HEK293 (cell line): ENCODE results near the gene ASIC3.
A peak's percentile ranks its signal among the peaks of the same experiment; 100 is the strongest.

Source experiments
- BCL11B ChIP-seq: fragments of 450-650 bp; formaldehyde crosslinking; IDR thresholded peaks from 2 replicates; pipeline ENCODE4 v1.5.1; 2016; ENCODE audit warnings: low read depth, missing biosample characterization, missing genetic modification characterization
- EGR2 ChIP-seq: fragments of 450-650 bp; formaldehyde crosslinking; IDR thresholded peaks from 2 replicates; pipeline ENCODE4 v1.5.1; 2016; ENCODE audit warnings: low read depth, missing biosample characterization, missing genetic modification characterization
- KLF16 ChIP-seq: fragments of 450-650 bp; formaldehyde crosslinking; IDR thresholded peaks from 2 replicates; pipeline ENCODE4 v1.5.1; 2017; ENCODE audit warnings: missing biosample characterization, missing genetic modification characterization
- KLF8 ChIP-seq: fragments of 450-650 bp; formaldehyde crosslinking; IDR thresholded peaks from 2 replicates; pipeline ENCODE4 v1.5.1; 2016; ENCODE audit warnings: missing biosample characterization, missing genetic modification characterization
- SCRT2 ChIP-seq: fragments of 450-650 bp; formaldehyde crosslinking; IDR thresholded peaks from 2 replicates; pipeline ENCODE4 v1.5.1; 2016; ENCODE audit warnings: missing biosample characterization, missing genetic modification characterization
- SP2 ChIP-seq: fragments of 450-650 bp; formaldehyde crosslinking; IDR thresholded peaks from 2 replicates; pipeline ENCODE4 v1.5.1; 2016; ENCODE audit warnings: missing biosample characterization, missing genetic modification characterization
- ZFP37 ChIP-seq: fragments of 450-650 bp; formaldehyde crosslinking; IDR thresholded peaks from 2 replicates; pipeline ENCODE4 v1.5.1; 2016; ENCODE audit warnings: missing biosample characterization, missing genetic modification characterization
- ZNF121 ChIP-seq: fragments of 450-650 bp; formaldehyde crosslinking; IDR thresholded peaks from 2 replicates; pipeline ENCODE4 v1.5.1; 2016; ENCODE audit warnings: missing biosample characterization, missing genetic modification characterization
- ZNF155 ChIP-seq: fragments of 450-650 bp; formaldehyde crosslinking; IDR thresholded peaks from 2 replicates; pipeline ENCODE4 v1.5.1; 2016; ENCODE audit warnings: missing biosample characterization, missing genetic modification characterization
- ZNF341 ChIP-seq: fragments of 450-650 bp; formaldehyde crosslinking; IDR thresholded peaks from 2 replicates; pipeline ENCODE4; 2016; ENCODE audit warnings: low read depth, missing biosample characterization, missing genetic modification characterization
- ZNF394 ChIP-seq: fragments of 450-650 bp; formaldehyde crosslinking; IDR thresholded peaks from 2 replicates; pipeline ENCODE4 v1.5.1; 2016; ENCODE audit warnings: missing biosample characterization, missing genetic modification characterization, mild to moderate bottlenecking, moderate library complexity, borderline replicate concordance
- ZNF473 ChIP-seq: fragments of 450-650 bp; formaldehyde crosslinking; IDR thresholded peaks from 2 replicates; pipeline ENCODE4 v1.5.1; 2017; ENCODE audit warnings: missing biosample characterization, missing genetic modification characterization
- ZNF510 ChIP-seq: fragments of 450-650 bp; formaldehyde crosslinking; IDR thresholded peaks from 2 replicates; pipeline ENCODE4 v1.5.1; 2018; ENCODE audit warnings: mild to moderate bottlenecking, missing genetic modification characterization, missing biosample characterization; ENCODE audit not compliant: insufficient replicate concordance
- ZNF600 ChIP-seq: fragments of 450-650 bp; formaldehyde crosslinking; IDR thresholded peaks from 2 replicates; pipeline ENCODE4 v1.5.1; 2016; ENCODE audit warnings: missing biosample characterization, missing genetic modification characterization
- ZNF621 ChIP-seq: fragments of 450-650 bp; formaldehyde crosslinking; IDR thresholded peaks from 2 replicates; pipeline ENCODE4 v1.5.1; 2017; ENCODE audit warnings: missing biosample characterization, missing genetic modification characterization
- ZNF626 ChIP-seq: fragments of 450-650 bp; sonication (Bioruptor Pico); formaldehyde crosslinking; IDR thresholded peaks from 2 replicates; pipeline ENCODE4 v1.5.1; 2018; ENCODE audit warnings: missing biosample characterization, missing genetic modification characterization, inconsistent platforms
- ZNF768 ChIP-seq: fragments of 450-650 bp; formaldehyde crosslinking; IDR thresholded peaks from 2 replicates; pipeline ENCODE4 v1.5.1; 2018; ENCODE audit warnings: missing biosample characterization, mild to moderate bottlenecking, missing genetic modification characterization
- ZNF792 ChIP-seq: fragments of 450-650 bp; formaldehyde crosslinking; IDR thresholded peaks from 2 replicates; pipeline ENCODE4 v1.5.1; 2016; ENCODE audit warnings: missing biosample characterization, missing genetic modification characterization
- TF ChIP-seq, protein P1 (sequence below): fragments of 450-650 bp; formaldehyde crosslinking; IDR thresholded peaks from 2 replicates; pipeline ENCODE4 v1.5.1; 2017; ENCODE audit warnings: missing biosample characterization, mild to moderate bottlenecking, missing genetic modification characterization, moderate library complexity
- TF ChIP-seq, protein P2 (sequence below): fragments of 450-650 bp; formaldehyde crosslinking; IDR thresholded peaks from 2 replicates; pipeline ENCODE4 v1.5.1; 2016; ENCODE audit warnings: missing biosample characterization, missing genetic modification characterization, low read depth
- TF ChIP-seq, protein P3 (sequence below): fragments of 450-650 bp; formaldehyde crosslinking; IDR thresholded peaks from 2 replicates; pipeline ENCODE4 v1.5.1; 2016; ENCODE audit warnings: missing biosample characterization, missing genetic modification characterization
- TF ChIP-seq, protein P4 (sequence below): fragments of 450-650 bp; formaldehyde crosslinking; IDR thresholded peaks from 2 replicates; pipeline ENCODE4 v1.5.1; 2016; ENCODE audit warnings: missing biosample characterization, missing genetic modification characterization
- TF ChIP-seq, protein P5 (sequence below): fragments of 450-650 bp; formaldehyde crosslinking; IDR thresholded peaks from 2 replicates; pipeline ENCODE4 v1.5.1; 2016; ENCODE audit warnings: missing biosample characterization, missing genetic modification characterization

Gene ASIC3

DNA sequence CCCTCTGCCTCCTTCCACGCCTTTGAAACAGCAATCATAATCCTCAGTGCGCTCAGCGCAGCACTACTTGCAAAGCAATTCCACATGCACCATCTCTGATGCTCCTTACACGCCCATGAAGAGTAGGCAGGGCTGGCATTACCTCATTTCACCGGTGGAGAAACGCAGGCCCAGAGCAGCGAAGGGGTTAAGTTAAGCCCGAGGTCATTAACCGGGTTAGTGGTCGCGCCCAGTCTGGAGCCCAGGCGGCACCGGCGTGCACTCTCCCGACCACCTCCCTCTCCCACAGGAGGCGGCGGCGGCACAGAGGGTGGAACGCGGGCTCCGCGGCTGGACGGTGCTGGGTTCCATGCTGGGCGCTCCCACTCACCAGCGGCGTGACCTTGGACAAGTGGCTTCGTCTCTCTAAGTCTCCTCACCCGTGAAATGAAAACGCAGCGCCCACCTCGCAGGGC is 31.8 kb downstream of the ASIC3 start (continued):
- 0 out of 2 replicates have a peak, but pooled peaks have one; percentile 16 for TF ChIP-seq ZNF121 (tag by site-specific recombination)
- TF ChIP-seq EGR2 (tag by site-specific recombination): peak; percentile 50; the same call in 1 of the 2 replicates
- TF ChIP-seq KLF8 (tag by site-specific recombination): peak; percentile 28
- TF ChIP-seq ZNF394 (tag by site-specific recombination): peak; percentile 38; the same call in 1 of the 2 replicates
- TF ChIP-seq SCRT2 (tag by site-specific recombination): 0 out of 2 replicates have a peak, but pooled peaks have one; percentile 11
- TF ChIP-seq, protein P1, sequence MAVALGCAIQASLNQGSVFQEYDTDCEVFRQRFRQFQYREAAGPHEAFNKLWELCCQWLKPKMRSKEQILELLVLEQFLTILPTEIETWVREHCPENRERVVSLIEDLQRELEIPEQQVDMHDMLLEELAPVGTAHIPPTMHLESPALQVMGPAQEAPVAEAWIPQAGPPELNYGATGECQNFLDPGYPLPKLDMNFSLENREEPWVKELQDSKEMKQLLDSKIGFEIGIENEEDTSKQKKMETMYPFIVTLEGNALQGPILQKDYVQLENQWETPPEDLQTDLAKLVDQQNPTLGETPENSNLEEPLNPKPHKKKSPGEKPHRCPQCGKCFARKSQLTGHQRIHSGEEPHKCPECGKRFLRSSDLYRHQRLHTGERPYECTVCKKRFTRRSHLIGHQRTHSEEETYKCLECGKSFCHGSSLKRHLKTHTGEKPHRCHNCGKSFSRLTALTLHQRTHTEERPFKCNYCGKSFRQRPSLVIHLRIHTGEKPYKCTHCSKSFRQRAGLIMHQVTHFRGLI (tag by site-specific recombination): peak; percentile 84; the same call in 1 of the 2 replicates
- no peak for TF ChIP-seq ZNF621
- no peak for TF ChIP-seq ZNF473 (tag by site-specific recombination)
- TF ChIP-seq ZNF626: no peak
- peak; percentile 28; the same call in 1 of the 2 replicates for TF ChIP-seq ZNF341 (tag by site-specific recombination)
- TF ChIP-seq, protein P2, sequence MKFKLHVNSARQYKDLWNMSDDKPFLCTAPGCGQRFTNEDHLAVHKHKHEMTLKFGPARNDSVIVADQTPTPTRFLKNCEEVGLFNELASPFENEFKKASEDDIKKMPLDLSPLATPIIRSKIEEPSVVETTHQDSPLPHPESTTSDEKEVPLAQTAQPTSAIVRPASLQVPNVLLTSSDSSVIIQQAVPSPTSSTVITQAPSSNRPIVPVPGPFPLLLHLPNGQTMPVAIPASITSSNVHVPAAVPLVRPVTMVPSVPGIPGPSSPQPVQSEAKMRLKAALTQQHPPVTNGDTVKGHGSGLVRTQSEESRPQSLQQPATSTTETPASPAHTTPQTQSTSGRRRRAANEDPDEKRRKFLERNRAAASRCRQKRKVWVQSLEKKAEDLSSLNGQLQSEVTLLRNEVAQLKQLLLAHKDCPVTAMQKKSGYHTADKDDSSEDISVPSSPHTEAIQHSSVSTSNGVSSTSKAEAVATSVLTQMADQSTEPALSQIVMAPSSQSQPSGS (tag by site-specific recombination): peak; percentile 76
- TF ChIP-seq, protein P3, sequence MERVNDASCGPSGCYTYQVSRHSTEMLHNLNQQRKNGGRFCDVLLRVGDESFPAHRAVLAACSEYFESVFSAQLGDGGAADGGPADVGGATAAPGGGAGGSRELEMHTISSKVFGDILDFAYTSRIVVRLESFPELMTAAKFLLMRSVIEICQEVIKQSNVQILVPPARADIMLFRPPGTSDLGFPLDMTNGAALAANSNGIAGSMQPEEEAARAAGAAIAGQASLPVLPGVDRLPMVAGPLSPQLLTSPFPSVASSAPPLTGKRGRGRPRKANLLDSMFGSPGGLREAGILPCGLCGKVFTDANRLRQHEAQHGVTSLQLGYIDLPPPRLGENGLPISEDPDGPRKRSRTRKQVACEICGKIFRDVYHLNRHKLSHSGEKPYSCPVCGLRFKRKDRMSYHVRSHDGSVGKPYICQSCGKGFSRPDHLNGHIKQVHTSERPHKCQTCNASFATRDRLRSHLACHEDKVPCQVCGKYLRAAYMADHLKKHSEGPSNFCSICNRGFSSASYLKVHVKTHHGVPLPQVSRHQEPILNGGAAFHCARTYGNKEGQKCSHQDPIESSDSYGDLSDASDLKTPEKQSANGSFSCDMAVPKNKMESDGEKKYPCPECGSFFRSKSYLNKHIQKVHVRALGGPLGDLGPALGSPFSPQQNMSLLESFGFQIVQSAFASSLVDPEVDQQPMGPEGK: no peak
- no peak for TF ChIP-seq ZNF510
- TF ChIP-seq, protein P4, sequence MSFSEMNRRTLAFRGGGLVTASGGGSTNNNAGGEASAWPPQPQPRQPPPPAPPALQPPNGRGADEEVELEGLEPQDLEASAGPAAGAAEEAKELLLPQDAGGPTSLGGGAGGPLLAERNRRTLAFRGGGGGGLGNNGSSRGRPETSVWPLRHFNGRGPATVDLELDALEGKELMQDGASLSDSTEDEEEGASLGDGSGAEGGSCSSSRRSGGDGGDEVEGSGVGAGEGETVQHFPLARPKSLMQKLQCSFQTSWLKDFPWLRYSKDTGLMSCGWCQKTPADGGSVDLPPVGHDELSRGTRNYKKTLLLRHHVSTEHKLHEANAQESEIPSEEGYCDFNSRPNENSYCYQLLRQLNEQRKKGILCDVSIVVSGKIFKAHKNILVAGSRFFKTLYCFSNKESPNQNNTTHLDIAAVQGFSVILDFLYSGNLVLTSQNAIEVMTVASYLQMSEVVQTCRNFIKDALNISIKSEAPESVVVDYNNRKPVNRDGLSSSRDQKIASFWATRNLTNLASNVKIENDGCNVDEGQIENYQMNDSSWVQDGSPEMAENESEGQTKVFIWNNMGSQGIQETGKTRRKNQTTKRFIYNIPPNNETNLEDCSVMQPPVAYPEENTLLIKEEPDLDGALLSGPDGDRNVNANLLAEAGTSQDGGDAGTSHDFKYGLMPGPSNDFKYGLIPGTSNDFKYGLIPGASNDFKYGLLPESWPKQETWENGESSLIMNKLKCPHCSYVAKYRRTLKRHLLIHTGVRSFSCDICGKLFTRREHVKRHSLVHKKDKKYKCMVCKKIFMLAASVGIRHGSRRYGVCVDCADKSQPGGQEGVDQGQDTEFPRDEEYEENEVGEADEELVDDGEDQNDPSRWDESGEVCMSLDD: peak; percentile 72; the same call in 1 of the 2 replicates
- TF ChIP-seq SP2 (tag by site-specific recombination): peak; percentile 14; the same call in 1 of the 2 replicates
- no peak for TF ChIP-seq ZNF155 (tag by site-specific recombination)
- TF ChIP-seq BCL11B (tag by site-specific recombination): no peak
- TF ChIP-seq ZFP37: peak; percentile 89
- TF ChIP-seq ZNF600 (tag by site-specific recombination): peak; percentile 76
- peak; percentile 63 for TF ChIP-seq KLF16 (tag by site-specific recombination)
- TF ChIP-seq ZNF792 (tag by site-specific recombination): 0 out of 2 replicates have a peak, but pooled peaks have one; percentile 22
- TF ChIP-seq, protein P5, sequence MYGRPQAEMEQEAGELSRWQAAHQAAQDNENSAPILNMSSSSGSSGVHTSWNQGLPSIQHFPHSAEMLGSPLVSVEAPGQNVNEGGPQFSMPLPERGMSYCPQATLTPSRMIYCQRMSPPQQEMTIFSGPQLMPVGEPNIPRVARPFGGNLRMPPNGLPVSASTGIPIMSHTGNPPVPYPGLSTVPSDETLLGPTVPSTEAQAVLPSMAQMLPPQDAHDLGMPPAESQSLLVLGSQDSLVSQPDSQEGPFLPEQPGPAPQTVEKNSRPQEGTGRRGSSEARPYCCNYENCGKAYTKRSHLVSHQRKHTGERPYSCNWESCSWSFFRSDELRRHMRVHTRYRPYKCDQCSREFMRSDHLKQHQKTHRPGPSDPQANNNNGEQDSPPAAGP (tag by site-specific recombination): peak; percentile 98
- peak; percentile 9; the same call in 1 of the 2 replicates for TF ChIP-seq ZNF768 (tag by site-specific recombination)
- TF ChIP-seq, all 188 proteins: peak for 28
